HG03196 (cell line): Measurements from ENCODE around the gene KIF3C.
A peak's percentile ranks its signal among the peaks of the same experiment; 100 is the strongest.

Experiments used
- ATAC-seq: cut with Tn5 transposase; IDR thresholded peaks from one replicate; pipeline ENCODE4 v1.9.1; 2021; ENCODE audit not compliant: unreplicated experiment

The KIF3C gene

GRCh38 chr2:25881764-25882163, 100.5 kb downstream of the KIF3C start:
- no peak for ATAC-seq

GRCh38 chr2:25879133-25879730, 103.1 kb downstream of the KIF3C start:
- ATAC-seq: no peak

GRCh38 chr2:25878361-25879132, 103.8 kb downstream of the KIF3C start, which contains the start of gene ASXL2:
TSS of gene ASXL2 (minus strand) at chr2:25878487. CDS start at chr2:25878222, 265 bp downstream.
- peak; percentile 93 for ATAC-seq

GRCh38 chr2:25877431-25878360, 104.6 kb downstream of the KIF3C start:
- ATAC-seq: peak; percentile 48
